ENCODE data around the gene NPHS1. TPM values are rescaled to one million over a fixed set of nuclear protein-coding genes. Genes with fewer than 3 reads are reported as not detected.
"Not testable (repeated sequence)": the region's sequence is repeated elsewhere in the genome, so short reads cannot be mapped to it uniquely, and the experiment has no call there.

Gene NPHS1
- total RNA-seq, 1 donor from 2014 or later = 17.5 TPM

GRCh38 chr19:35842666-35843272 lies 9.5 kb downstream of the NPHS1 start:
- no peaks in the 10 kb centered on the region for H3K9me3 Mint-ChIP-seq (ENCODE audit: low read depth)
- peaks cover 4% of the 10 kb centered on the region for H3K36me3 Mint-ChIP-seq (ENCODE audit: insufficient read depth)
- H3K27ac Mint-ChIP-seq = no peak overlapping the region
- peaks cover 18% of the 10 kb centered on the region for H3K4me1 Mint-ChIP-seq (ENCODE audit: low read depth)
- TF ChIP-seq CTCF (IDR thresholded peaks at IDR 0.05; ENCODE audit: unreplicated experiment) = no peak
- H3K4me3 Mint-ChIP-seq (ENCODE audit: low read depth) = no peak overlapping the region
- DNase-seq (ENCODE audit: low spot score, unreplicated experiment) = no peak
- peaks cover 57% of the 10 kb centered on the region for H3K27me3 Mint-ChIP-seq

GRCh38 chr19:35841961-35842595 lies 10.2 kb downstream of the NPHS1 start:
- no peak for DNase-seq (ENCODE audit: low spot score, unreplicated experiment)
- Mint-ChIP-seq H3K27ac (no peak overlapping the region), H3K27me3 (peaks cover 63% of the 10 kb centered on the region), H3K9me3 (ENCODE audit: low read depth) (no peaks in the 10 kb centered on the region), H3K36me3 (ENCODE audit: insufficient read depth) (peaks cover 4% of the 10 kb centered on the region), H3K4me3 (ENCODE audit: low read depth) (no peak overlapping the region), H3K4me1 (ENCODE audit: low read depth) (peaks cover 18% of the 10 kb centered on the region)
- no peak for TF ChIP-seq CTCF (IDR thresholded peaks at IDR 0.05; ENCODE audit: unreplicated experiment)

GRCh38 chr19:35836096-35836495 lies 16.2 kb downstream of the NPHS1 start:
- not testable (repeated sequence) for H3K9me3 Mint-ChIP-seq (ENCODE audit: low read depth); H3K27ac Mint-ChIP-seq; H3K36me3 Mint-ChIP-seq (ENCODE audit: insufficient read depth); H3K4me3 Mint-ChIP-seq (ENCODE audit: low read depth); H3K4me1 Mint-ChIP-seq (ENCODE audit: low read depth); DNase-seq (ENCODE audit: low spot score, unreplicated experiment)
- H3K27me3 Mint-ChIP-seq = peaks cover 44% of the 10 kb centered on the region

GRCh38 chr19:35833972-35834371 lies 18.3 kb downstream of the NPHS1 start:
- Mint-ChIP-seq H3K4me1 (ENCODE audit: low read depth) (no peaks in the 10 kb centered on the region), H3K27ac (no peak overlapping the region), H3K27me3 (peaks cover 49% of the 10 kb centered on the region), H3K9me3 (ENCODE audit: low read depth) (no peaks in the 10 kb centered on the region), H3K4me3 (ENCODE audit: low read depth) (no peak overlapping the region), H3K36me3 (ENCODE audit: insufficient read depth) (peaks cover 3% of the 10 kb centered on the region)
- DNase-seq (ENCODE audit: low spot score, unreplicated experiment) = no peak
- TF ChIP-seq CTCF (IDR thresholded peaks at IDR 0.05; ENCODE audit: unreplicated experiment) = no peak

- Mint-ChIP-seq H3K36me3 (ENCODE audit: insufficient read depth) (peaks cover 1% of the 10 kb centered on the region), H3K27me3 (peaks cover 51% of the 10 kb centered on the region), H3K9me3 (ENCODE audit: low read depth) (no peaks in the 10 kb centered on the region), H3K4me3 (ENCODE audit: low read depth) (no peak overlapping the region), H3K27ac (no peak overlapping the region), H3K4me1 (ENCODE audit: low read depth) (no peaks in the 10 kb centered on the region)
- TF ChIP-seq CTCF (IDR thresholded peaks at IDR 0.05; ENCODE audit: unreplicated experiment) = no peak
- no peak for DNase-seq (ENCODE audit: low spot score, unreplicated experiment)
These were observed 20.2 kb downstream of the NPHS1 start for GRCh38 chr19:35832054-35832453.

- peaks cover 1% of the 10 kb centered on the region for H3K36me3 Mint-ChIP-seq (ENCODE audit: insufficient read depth)
- no peak for DNase-seq (ENCODE audit: low spot score, unreplicated experiment)
- peaks cover 49% of the 10 kb centered on the region for H3K27me3 Mint-ChIP-seq
- H3K27ac Mint-ChIP-seq = no peak overlapping the region
- TF ChIP-seq CTCF (IDR thresholded peaks at IDR 0.05; ENCODE audit: unreplicated experiment) = no peak
- no peaks in the 10 kb centered on the region for H3K4me1 Mint-ChIP-seq (ENCODE audit: low read depth)
- no peak overlapping the region for H3K4me3 Mint-ChIP-seq (ENCODE audit: low read depth)
- no peaks in the 10 kb centered on the region for H3K9me3 Mint-ChIP-seq (ENCODE audit: low read depth)
These were observed 21.3 kb downstream of the NPHS1 start for GRCh38 chr19:35830986-35831385.
